BLaER1 (cell line): ENCODE data around the gene REC8.

ENCODE experiments used
- H3K27ac ChIP-seq: shearing (Covaris generic); formaldehyde crosslinking; 2 replicates; pipeline ENCODE4 v1.8.1; 2022
- H3K27me3 ChIP-seq: shearing (Covaris generic); formaldehyde crosslinking; 2 replicates; pipeline ENCODE4 v1.8.1; 2022
- H3K36me3 ChIP-seq: shearing (Covaris generic); formaldehyde crosslinking; 2 replicates; pipeline ENCODE4 v1.8.1; 2022
- H3K4me1 ChIP-seq: shearing (Covaris generic); formaldehyde crosslinking; 2 replicates; pipeline ENCODE4 v1.8.1; 2022
- H3K4me2 ChIP-seq: shearing (Covaris generic); formaldehyde crosslinking; 2 replicates; pipeline ENCODE4 v1.8.1; 2022
- H3K4me3 ChIP-seq: shearing (Covaris generic); formaldehyde crosslinking; 2 replicates; pipeline ENCODE4 v1.8.1; 2022
- H3K9ac ChIP-seq: shearing (Covaris generic); formaldehyde crosslinking; 2 replicates; pipeline ENCODE4 v1.8.1; 2022
- H3K9me3 ChIP-seq: shearing (Covaris generic); formaldehyde crosslinking; 2 replicates; pipeline ENCODE4 v1.8.1; 2022
- H4K20me1 ChIP-seq: shearing (Covaris generic); formaldehyde crosslinking; 2 replicates; pipeline ENCODE4 v1.8.1; 2022
- Cebpa-rat ChIP-seq: shearing (Covaris generic); IDR thresholded peaks from 2 replicates; pipeline ENCODE4 v1.8.1; 2022

Gene REC8

DNA sequence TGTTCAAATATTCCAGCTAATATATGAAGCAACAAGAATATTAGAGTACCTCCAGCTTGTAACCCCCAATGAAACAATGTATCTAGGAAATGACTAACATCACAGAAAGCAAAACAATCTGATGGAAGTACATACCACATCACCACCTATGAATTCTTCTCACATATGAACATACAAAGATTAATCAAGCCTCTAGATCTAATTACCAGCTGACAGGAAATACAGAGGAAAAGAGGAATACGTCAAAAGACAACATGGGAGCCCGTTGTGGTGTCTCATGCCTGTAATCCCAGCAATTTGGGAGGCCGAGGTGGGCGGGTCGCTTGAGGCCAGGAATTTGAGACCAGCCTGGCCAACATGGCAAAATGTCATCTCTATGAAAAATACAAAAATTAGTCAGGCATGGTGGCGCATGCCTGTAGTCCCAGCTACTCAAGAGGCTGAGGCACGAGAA is 52.8 kb downstream of the REC8 start:
- no peaks in the 10 kb centered on the region for H3K9me3 ChIP-seq
- no peak overlapping the region for H3K4me3 ChIP-seq
- peaks cover 63% of the 10 kb centered on the region for H4K20me1 ChIP-seq
- TF ChIP-seq Cebpa-rat, result no peak
- peaks cover 26% of the 10 kb centered on the region for H3K36me3 ChIP-seq
- H3K4me2 ChIP-seq, result no peak overlapping the region
- H3K9ac ChIP-seq, result no peak overlapping the region
- H3K27me3 ChIP-seq, result no peaks in the 10 kb centered on the region
- H3K27ac ChIP-seq, result no peak overlapping the region
- peaks cover 3% of the 10 kb centered on the region; the same call in 1 of the 2 replicates for H3K4me1 ChIP-seq

GRCh38 chr14:24226473-24226872 is 54.6 kb downstream of the REC8 start:
- no peaks in the 10 kb centered on the region for H3K27me3 ChIP-seq
- peaks cover 15% of the 10 kb centered on the region for H3K4me1 ChIP-seq
- no peak for TF ChIP-seq Cebpa-rat
- no peaks in the 10 kb centered on the region for H3K9me3 ChIP-seq
- H4K20me1 ChIP-seq, result peaks cover 45% of the 10 kb centered on the region
- no peak overlapping the region for H3K9ac ChIP-seq
- no peak overlapping the region for H3K27ac ChIP-seq
- H3K4me3 ChIP-seq, result no peak overlapping the region
- H3K36me3 ChIP-seq, result peaks cover 28% of the 10 kb centered on the region
- H3K4me2 ChIP-seq, result no peak overlapping the region

- H4K20me1 ChIP-seq, result peaks cover 25% of the 10 kb centered on the region; the same call in 1 of the 2 replicates
- no peak overlapping the region for H3K4me3 ChIP-seq
- peaks cover 28% of the 10 kb centered on the region for H3K36me3 ChIP-seq
- no peaks in the 10 kb centered on the region for H3K9me3 ChIP-seq
- no peak overlapping the region for H3K9ac ChIP-seq
- H3K27me3 ChIP-seq, result no peaks in the 10 kb centered on the region
- TF ChIP-seq Cebpa-rat, result no peak
- H3K27ac ChIP-seq, result no peak overlapping the region
- H3K4me2 ChIP-seq, result no peak overlapping the region
- H3K4me1 ChIP-seq, result peaks cover 24% of the 10 kb centered on the region
Measured at GRCh38 chr14:24228902-24229301, 57.0 kb downstream of the REC8 start.
